Endodermal cell (in vitro differentiated cells): ENCODE measurements around the gene AOC1. TPM values are rescaled to one million over a fixed set of nuclear protein-coding genes. Genes with fewer than 3 reads are reported as not detected.
"Not testable (repeated sequence)": the region's sequence is repeated elsewhere in the genome, so short reads cannot be mapped to it uniquely, and the experiment has no call there.

Experiments used
- DNase-seq: peaks from one replicate; pipeline ENCODE4 v3.0.0-alpha.2; 2017
- H3K27ac ChIP-seq: 2 replicates; pipeline ENCODE4 v1.5.1; 2013; ENCODE audit warnings: mild to moderate bottlenecking, low read depth, low read length, moderate library complexity
- H3K27me3 ChIP-seq: 2 replicates; pipeline ENCODE4 v1.6.1; 2013; ENCODE audit warnings: mild to moderate bottlenecking, low read length, moderate library complexity; ENCODE audit not compliant: insufficient read depth, control insufficient read depth, poor library complexity, severe bottlenecking
- H3K36me3 ChIP-seq: 2 replicates; pipeline ENCODE4 v1.7.0; 2013; ENCODE audit warnings: mild to moderate bottlenecking, low read length, moderate library complexity; ENCODE audit not compliant: control insufficient read depth, insufficient read depth
- H3K4me1 ChIP-seq: one replicate; pipeline ENCODE4 v1.7.0; 2013; ENCODE audit warnings: low read length; ENCODE audit not compliant: control insufficient read depth, insufficient read depth
- H3K4me3 ChIP-seq: 2 replicates; pipeline ENCODE4 v1.5.1; 2013; ENCODE audit warnings: mild to moderate bottlenecking, low read length, moderate library complexity
- H3K9ac ChIP-seq: 2 replicates; pipeline ENCODE4 v1.6.1; 2013; ENCODE audit warnings: mild to moderate bottlenecking, low read length, moderate library complexity; ENCODE audit not compliant: poor library complexity, severe bottlenecking; ENCODE audit errors: extremely low read depth
- H3K9me3 ChIP-seq: 2 replicates; pipeline ENCODE4 v1.6.1; 2013; ENCODE audit warnings: mild to moderate bottlenecking, low read length, moderate library complexity; ENCODE audit not compliant: control insufficient read depth
- H3K27ac Mint-ChIP-seq: 2 replicates; pipeline ENCODE4 v1.8.0; 2020; ENCODE audit warnings: mixed read lengths
- H3K27me3 Mint-ChIP-seq: 2 replicates; pipeline ENCODE4 v1.8.0; 2021; ENCODE audit warnings: mild to moderate bottlenecking, mixed read lengths; ENCODE audit not compliant: insufficient read depth
- H3K36me3 Mint-ChIP-seq: 2 replicates; pipeline ENCODE4 v1.8.0; 2020; ENCODE audit warnings: low read depth, mixed read lengths
- H3K4me1 Mint-ChIP-seq: 2 replicates; pipeline ENCODE4 v1.8.0; 2020; ENCODE audit warnings: mixed read lengths
- H3K4me3 Mint-ChIP-seq: 2 replicates; pipeline ENCODE4 v1.8.0; 2020; ENCODE audit warnings: mild to moderate bottlenecking, moderate library complexity, mixed read lengths
- H3K9me3 Mint-ChIP-seq: 2 replicates; pipeline ENCODE4 v1.8.0; 2020; ENCODE audit warnings: mild to moderate bottlenecking, mixed read lengths
- WGBS, 2 experiments: methylation state at CpG; one replicate each; pipeline versions ENCODE4 v1.1.5 to v1.1.7; 2013; ENCODE audit warnings: missing lambda C conversion rate in 2 of 2, mixed read lengths in 1 of 2; ENCODE audit not compliant: insufficient coverage in 1 of 2, insufficient read length in 1 of 2; 5-methylcytosine and 5-hydroxymethylcytosine counted together
- total RNA-seq, 2 donors: library from RNA; stranded (reverse); fragmentation: NEBNext Ultra II Directional in 1 of 2; extraction: Animal tissue kit (Norgen Biotek cat#: 25700) in 1 of 2; gene quantifications; 2 replicates in 1 of 2; 3 replicates in 1 of 2; pipeline ENCODE4 v1.2.1, GENCODE V29; 2021
- TF ChIP-seq, protein P1 (sequence below): fragments of 200-600 bp; sonication (generic); conservative IDR thresholded peaks from 2 replicates; pipeline ENCODE4 v1.5.0; 2021; ENCODE audit warnings: antibody characterized with exemption, mild to moderate bottlenecking

Gene AOC1
- total RNA-seq, 2 donors from 2014 or later: not detected

DNA sequence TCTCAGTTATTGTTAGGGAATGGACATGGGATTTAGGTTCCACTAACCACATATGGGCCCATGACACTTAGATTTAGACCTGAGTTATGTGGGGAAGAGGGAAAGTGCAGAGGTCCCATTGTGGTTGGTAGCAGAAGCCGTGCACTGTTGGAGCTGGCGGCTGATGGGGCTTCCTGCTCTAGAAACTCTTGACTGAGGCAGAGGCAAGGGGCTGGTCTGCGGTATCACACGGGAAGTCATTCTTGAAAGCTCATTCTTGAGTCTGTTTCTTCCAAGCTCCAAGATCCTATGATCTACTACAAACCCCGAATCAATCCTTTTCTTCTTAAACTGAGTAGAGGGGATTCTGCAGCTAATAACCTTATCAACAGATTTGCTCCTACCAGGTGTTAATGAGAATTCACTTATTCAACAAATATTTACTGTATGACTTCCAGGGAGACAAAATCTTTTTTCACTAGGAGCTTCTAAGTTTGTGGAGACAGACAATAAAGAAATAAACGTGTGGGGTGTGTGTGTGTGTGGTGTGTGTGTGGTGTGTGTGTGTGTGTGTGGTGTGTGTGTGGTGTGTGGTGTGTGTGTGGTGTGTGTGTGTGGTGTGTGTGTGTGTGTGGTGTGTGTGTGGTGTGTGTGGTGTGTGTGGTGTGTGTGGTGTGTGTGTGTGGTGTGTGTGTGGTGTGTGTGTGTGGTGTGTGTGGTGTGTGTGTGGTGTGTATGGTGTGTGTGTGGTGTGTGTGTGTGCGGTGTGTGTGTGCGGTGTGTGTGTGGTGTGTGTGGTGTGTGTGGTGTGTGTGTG lies 57.1 kb downstream of the AOC1 start:
- no peaks in the 10 kb centered on the region for H3K9me3 ChIP-seq
- DNase-seq: no peak
- no peak overlapping the region for H3K4me3 Mint-ChIP-seq
- H3K4me1 Mint-ChIP-seq: peaks cover 5% of the 10 kb centered on the region
- peaks cover 70% of the 10 kb centered on the region for H3K27me3 Mint-ChIP-seq
- no peak overlapping the region for H3K9ac ChIP-seq
- H3K4me3 ChIP-seq: no peak overlapping the region
- 84% methylated on average over 4 to 6 of the region's 8 CpGs for WGBS, 2 experiments
- no peak overlapping the region for H3K27ac ChIP-seq
- H3K4me1 ChIP-seq: no peaks in the 10 kb centered on the region
- H3K36me3 Mint-ChIP-seq: no peaks in the 10 kb centered on the region
- no peaks in the 10 kb centered on the region for H3K36me3 ChIP-seq
- TF ChIP-seq, protein P1, sequence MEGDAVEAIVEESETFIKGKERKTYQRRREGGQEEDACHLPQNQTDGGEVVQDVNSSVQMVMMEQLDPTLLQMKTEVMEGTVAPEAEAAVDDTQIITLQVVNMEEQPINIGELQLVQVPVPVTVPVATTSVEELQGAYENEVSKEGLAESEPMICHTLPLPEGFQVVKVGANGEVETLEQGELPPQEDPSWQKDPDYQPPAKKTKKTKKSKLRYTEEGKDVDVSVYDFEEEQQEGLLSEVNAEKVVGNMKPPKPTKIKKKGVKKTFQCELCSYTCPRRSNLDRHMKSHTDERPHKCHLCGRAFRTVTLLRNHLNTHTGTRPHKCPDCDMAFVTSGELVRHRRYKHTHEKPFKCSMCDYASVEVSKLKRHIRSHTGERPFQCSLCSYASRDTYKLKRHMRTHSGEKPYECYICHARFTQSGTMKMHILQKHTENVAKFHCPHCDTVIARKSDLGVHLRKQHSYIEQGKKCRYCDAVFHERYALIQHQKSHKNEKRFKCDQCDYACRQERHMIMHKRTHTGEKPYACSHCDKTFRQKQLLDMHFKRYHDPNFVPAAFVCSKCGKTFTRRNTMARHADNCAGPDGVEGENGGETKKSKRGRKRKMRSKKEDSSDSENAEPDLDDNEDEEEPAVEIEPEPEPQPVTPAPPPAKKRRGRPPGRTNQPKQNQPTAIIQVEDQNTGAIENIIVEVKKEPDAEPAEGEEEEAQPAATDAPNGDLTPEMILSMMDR: no peak
- no peaks in the 10 kb centered on the region for H3K9me3 Mint-ChIP-seq
- no peak overlapping the region for H3K27ac Mint-ChIP-seq
- peaks cover 82% of the 10 kb centered on the region for H3K27me3 ChIP-seq

DNA sequence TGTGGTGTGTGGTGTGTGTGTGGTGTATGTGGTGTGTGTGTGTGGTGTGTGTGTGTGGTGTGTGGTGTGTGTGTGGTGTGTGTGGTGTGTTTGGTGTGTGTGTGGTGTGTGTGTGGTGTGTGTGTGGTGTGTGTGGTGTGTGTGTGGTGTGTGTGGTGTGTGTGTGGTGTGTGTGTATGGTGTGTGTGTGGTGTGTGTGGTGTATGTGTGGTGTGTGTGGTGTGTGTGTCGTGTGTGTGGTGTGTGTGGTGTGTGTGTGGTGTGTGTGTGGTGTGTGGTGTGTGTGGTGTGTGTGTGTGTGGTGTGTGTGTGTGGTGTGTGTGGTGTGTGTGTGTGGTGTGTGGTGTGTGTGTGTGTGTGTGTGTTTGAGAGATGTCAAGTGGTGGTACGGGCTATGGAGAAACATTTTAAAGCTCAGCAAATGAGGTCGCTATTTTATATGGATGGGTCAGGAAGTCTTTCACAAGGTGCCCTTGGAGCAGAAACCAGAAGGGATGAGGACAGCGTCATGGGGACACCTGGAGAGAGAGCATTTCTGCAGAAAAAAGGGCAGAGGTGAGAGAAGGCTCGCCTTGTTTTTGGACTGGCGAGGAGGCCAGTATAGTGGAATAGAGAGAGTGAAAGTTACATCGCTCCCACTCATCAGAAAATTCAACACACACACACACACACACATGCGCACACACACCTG lies 58.1 kb downstream of the AOC1 start:
- H3K27ac ChIP-seq, H3K9me3 ChIP-seq, H3K4me1 Mint-ChIP-seq, H3K36me3 ChIP-seq, H3K4me3 ChIP-seq, H3K36me3 Mint-ChIP-seq, H3K4me3 Mint-ChIP-seq, H3K27ac Mint-ChIP-seq, DNase-seq, H3K9ac ChIP-seq, H3K4me1 ChIP-seq, H3K9me3 Mint-ChIP-seq: not testable (repeated sequence)
- peaks cover 77% of the 10 kb centered on the region for H3K27me3 ChIP-seq
- peaks cover 73% of the 10 kb centered on the region for H3K27me3 Mint-ChIP-seq
- WGBS, 2 experiments: 73 to 88% methylated on average over 3 to 6 of the region's 8 CpGs

DNA sequence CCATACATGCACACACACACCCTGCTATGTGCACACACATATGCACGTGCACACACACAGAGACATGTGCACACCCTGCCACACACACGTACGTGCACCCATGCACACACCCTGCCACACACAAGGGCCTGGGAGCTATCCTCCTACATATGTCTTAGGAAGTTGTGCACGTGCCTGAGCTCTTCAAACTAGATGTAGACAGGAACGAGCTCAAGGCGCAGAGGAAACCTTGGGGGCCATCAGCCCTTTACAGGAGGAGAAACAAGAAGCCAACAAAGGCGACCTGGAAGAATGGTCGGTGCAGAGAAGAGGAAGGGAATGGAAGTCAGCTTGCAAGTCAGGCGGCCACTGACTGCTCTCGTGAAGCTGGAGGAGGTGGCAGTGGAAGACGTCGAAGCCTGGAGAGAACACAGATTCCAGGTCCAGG lies 58.7 kb downstream of the AOC1 start:
- Histone ChIP-seq H3K36me3 (no peaks in the 10 kb centered on the region), H3K4me3 (no peak overlapping the region), H3K27ac (no peak overlapping the region), H3K9ac (no peak overlapping the region), H3K4me1 (no peaks in the 10 kb centered on the region), H3K27me3 (peaks cover 72% of the 10 kb centered on the region), H3K9me3 (no peaks in the 10 kb centered on the region)
- no peak overlapping the region for H3K27ac Mint-ChIP-seq
- TF ChIP-seq, protein P1: no peak
- H3K4me3 Mint-ChIP-seq: no peak overlapping the region
- H3K4me1 Mint-ChIP-seq: peaks cover 5% of the 10 kb centered on the region
- no peak for DNase-seq
- no peaks in the 10 kb centered on the region for H3K36me3 Mint-ChIP-seq
- H3K9me3 Mint-ChIP-seq: no peaks in the 10 kb centered on the region
- H3K27me3 Mint-ChIP-seq: peaks cover 73% of the 10 kb centered on the region
- 81 to 85% methylated on average over 10 to 12 of the region's 12 CpGs for WGBS, 2 experiments

Other genes starting within 250 kb of the AOC1 start
- gene GIMAP6, start 220.1 kb upstream of the AOC1 start, total RNA-seq: not detected
- not detected for gene GIMAP2, start 166.8 kb upstream of the AOC1 start, total RNA-seq
- gene GIMAP1, start 135.9 kb upstream of the AOC1 start, total RNA-seq: not detected
- gene GIMAP5, start 115.1 kb upstream of the AOC1 start, total RNA-seq: not detected
- under 1 TPM; 0.31 to 0.35 TPM for gene TMEM176B, start 52.2 kb upstream of the AOC1 start, total RNA-seq
- gene TMEM176A, start 51.7 kb upstream of the AOC1 start, total RNA-seq: not detected
- gene KCNH2, start 125.8 kb downstream of the AOC1 start, total RNA-seq: 1 to 10 TPM; 1.1 to 1.9 TPM
- 1 to 10 TPM; 2.3 to 9.1 TPM for gene NOS3, start 138.5 kb downstream of the AOC1 start, total RNA-seq
- gene ATG9B, start 172.0 kb downstream of the AOC1 start, total RNA-seq: 1 to 10 TPM; 2.0 to 3.0 TPM
- gene ABCB8, start 175.9 kb downstream of the AOC1 start, total RNA-seq: 10 to 100 TPM; 35.9 to 37.2 TPM
- 1 to 10 TPM; 2.5 to 3.0 TPM for gene ASIC3, start 196.0 kb downstream of the AOC1 start, total RNA-seq
- gene CDK5, start 205.4 kb downstream of the AOC1 start, total RNA-seq: 10 to 100 TPM; 22.2 to 25.2 TPM
- gene SLC4A2, start 207.1 kb downstream of the AOC1 start, total RNA-seq: 100 to 1,000 TPM; 265 to 284 TPM
- 10 to 100 TPM; 64.0 to 71.0 TPM for gene FASTK, start 228.3 kb downstream of the AOC1 start, total RNA-seq
- gene TMUB1, start 231.0 kb downstream of the AOC1 start, total RNA-seq: 10 to 100 TPM; 48.1 to 52.6 TPM
- gene AGAP3, start 234.0 kb downstream of the AOC1 start, total RNA-seq: 100 to 1,000 TPM; 113 to 116 TPM